HuH-7.5 (cell line): ENCODE measurements around the gene ZDHHC21.

Experiments used
- DNase-seq: peaks from one replicate; pipeline ENCODE4 v3.0.0; 2011; ENCODE audit warnings: low spot score

The ZDHHC21 gene, protein sequence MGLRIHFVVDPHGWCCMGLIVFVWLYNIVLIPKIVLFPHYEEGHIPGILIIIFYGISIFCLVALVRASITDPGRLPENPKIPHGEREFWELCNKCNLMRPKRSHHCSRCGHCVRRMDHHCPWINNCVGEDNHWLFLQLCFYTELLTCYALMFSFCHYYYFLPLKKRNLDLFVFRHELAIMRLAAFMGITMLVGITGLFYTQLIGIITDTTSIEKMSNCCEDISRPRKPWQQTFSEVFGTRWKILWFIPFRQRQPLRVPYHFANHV

GRCh38 chr9:14693251-14693861, at the start of gene ZDHHC21:
TSS of gene ZDHHC21 (minus strand) at chr9:14693432. CDS start at chr9:14674340, 19,092 bp downstream.
- DNase-seq, result peak; percentile 38

DNA sequence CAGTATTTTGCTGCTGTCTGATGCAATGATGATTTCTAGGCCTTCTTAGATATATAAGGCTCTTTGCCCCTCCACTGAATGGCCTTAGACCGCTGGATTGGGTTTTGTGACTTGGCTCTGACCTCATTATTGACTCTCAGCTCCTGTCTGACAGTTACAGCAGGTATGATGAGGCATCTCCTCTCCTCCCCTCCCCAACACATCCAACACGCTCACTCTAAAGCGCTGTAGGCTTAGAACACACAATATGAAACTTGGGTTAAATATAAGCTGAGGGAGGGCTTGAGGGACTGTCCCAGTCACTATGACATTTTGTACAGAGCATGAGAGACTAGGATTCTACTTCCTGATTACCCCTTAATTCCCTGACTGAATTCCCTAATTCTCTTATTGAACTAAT, 48.1 kb upstream of the ZDHHC21 start:
- DNase-seq, result no peak

GRCh38 chr9:14733133-14733532, 39.9 kb upstream of the ZDHHC21 start:
- no peak for DNase-seq

- DNase-seq, result no peak
Measured at GRCh38 chr9:14731294-14731981, 38.2 kb upstream of the ZDHHC21 start.

DNA sequence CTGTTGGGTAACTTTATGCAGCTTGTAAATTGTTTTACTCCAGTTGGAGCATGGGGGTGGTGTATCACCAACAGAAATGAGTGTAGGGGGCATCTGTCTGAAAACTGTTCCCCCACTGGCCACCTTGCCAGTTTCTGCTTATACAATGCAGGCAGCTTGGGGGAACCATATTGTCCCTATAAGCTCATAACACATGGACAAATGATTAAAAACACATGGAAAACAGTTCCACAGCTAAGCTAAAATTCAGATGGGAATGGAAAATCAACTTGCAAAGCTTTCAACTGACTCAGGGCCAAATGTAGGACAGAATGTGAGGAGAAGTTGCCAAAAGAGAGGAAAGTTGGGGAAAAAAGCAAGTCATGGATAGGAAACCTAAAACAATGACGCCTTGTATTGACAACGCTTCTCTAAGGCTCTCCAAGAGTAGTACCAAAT, 37.2 kb upstream of the ZDHHC21 start:
- no peak for DNase-seq

DNA sequence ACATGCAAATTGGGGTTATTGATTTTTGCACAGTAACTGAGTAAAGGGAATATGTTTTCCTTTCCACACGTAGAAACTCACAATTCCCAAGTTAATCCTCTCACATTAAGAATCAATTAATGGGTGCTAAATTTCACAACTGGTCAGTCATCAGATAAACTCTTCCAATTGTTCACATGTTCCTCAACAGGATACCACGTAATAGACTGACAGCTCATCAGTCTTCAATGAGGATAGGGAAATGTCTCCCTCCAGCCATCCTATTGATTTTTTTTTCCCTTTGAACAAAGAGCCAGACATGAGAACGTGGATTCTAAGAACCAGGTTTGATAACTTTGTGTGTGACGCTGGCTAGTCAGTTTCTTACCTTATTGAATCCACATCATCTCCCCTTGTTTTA, 30.1 kb upstream of the ZDHHC21 start:
- DNase-seq, result no peak

- no peak for DNase-seq
Measured at GRCh38 chr9:14722391-14723035, 29.3 kb upstream of the ZDHHC21 start, which contains the start of gene CER1. TSS of gene CER1 (minus strand) at chr9:14722733. CDS start at chr9:14722672, 61 bp downstream.

DNA sequence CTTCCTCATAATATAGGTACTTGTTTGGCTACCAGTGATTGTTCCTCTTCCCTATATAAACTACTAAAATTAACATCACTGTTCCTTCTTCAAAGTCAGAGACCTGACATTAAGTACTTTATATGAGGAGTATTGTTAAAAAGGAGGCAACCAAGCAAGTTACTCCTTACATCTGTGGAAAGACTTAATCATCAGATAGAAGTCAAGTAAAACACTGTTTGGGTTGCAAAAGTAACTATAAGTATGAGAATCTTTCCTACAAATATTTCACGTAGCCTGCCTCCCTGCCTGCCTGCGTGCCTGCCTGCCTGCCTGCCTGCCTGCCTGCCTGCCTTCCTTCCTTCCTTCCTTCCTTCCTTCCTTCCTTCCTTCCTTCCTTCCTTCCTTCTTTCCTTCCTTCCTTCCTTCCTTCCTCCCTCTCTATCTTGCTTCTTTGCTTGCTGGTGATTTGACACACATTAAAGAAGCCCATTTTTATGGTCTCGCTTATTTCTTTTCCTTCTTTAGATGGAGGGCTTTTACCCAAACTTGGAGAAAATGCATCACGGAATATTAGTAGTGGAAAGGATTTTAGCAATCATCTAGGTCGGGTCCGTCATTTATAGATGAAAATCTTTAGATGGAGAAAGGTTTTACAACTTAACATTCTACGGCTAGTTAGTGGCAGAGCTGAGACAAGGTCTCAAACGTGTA, 26.1 kb upstream of the ZDHHC21 start:
- no peak for DNase-seq

GRCh38 chr9:14715102-14715501, 21.9 kb upstream of the ZDHHC21 start:
- no peak for DNase-seq

DNA sequence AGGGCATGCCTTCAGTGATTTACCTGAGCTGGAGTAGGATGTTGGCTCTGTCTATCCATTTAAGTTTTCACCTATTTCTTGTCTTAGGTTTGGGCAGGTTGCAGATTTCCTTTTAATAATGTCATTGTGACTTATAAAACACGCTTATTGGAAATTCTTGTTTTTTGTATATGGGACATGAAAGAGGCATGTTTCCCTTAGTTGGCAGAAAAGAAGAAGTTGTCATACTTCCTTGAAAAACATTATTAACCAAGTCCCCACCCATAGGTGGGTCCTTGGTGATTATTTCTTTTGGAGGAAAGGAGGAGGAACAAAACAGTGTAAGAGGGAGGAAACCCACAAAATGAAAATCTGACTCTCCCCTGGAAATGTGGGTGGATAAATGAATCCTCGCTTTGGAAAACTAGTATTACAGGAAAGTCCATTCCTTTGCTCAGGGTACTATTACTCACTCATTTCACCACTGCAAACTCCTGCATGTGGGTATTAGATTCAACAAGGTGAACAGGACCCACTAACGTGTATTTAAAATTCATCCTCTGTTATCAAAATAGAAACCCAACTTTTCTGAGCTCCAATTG, 20.0 kb upstream of the ZDHHC21 start:
- DNase-seq, result no peak

GRCh38 chr9:14710804-14711203, 17.6 kb upstream of the ZDHHC21 start:
- DNase-seq, result no peak

- DNase-seq, result no peak
Measured at GRCh38 chr9:14706530-14707140, 13.4 kb upstream of the ZDHHC21 start.

- no peak for DNase-seq
Measured at GRCh38 chr9:14705079-14705478, 11.8 kb upstream of the ZDHHC21 start.

DNA sequence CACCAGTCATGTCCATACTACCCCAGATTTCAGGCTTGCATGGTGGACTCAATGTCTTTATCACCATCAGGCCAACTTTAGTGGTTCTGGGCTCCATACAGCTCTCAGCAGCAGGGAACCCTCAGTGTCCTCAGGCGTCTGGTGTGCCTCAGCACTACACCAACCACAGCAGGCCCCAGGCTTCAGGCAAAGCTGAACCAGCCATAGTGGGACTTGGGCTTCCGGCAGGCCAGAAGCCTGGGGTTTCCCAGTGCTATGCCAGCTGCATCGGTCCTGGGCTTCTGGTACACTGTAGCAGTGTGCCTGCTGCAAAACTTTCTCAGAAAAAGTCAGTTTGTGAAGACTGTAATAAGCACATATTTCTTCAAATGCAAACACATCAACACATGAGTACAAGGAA, 11.0 kb upstream of the ZDHHC21 start:
- no peak for DNase-seq

DNA sequence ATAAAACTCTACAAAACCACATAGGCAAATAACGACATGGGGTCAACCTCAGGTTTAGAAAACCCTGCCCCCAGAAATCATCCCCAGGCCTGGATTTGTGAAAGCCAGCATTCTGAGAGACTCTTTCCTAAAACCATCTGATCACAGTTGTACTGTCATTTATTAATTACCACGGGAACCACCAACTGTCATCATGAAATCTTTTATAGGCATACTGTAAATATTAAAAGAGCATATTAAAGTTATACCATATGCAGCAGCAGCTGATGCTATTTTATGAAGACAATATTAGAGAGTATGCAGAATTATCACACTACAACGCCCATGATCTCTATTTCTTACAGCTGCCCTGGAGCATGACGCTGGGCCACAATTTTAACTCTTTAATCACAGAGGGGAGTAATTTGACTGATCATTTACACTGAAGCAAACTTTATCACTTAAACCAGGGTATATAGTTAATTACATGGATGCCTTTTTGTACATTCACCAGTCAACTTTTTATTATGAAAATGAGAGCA, 9.0 kb upstream of the ZDHHC21 start:
- no peak for DNase-seq

DNA sequence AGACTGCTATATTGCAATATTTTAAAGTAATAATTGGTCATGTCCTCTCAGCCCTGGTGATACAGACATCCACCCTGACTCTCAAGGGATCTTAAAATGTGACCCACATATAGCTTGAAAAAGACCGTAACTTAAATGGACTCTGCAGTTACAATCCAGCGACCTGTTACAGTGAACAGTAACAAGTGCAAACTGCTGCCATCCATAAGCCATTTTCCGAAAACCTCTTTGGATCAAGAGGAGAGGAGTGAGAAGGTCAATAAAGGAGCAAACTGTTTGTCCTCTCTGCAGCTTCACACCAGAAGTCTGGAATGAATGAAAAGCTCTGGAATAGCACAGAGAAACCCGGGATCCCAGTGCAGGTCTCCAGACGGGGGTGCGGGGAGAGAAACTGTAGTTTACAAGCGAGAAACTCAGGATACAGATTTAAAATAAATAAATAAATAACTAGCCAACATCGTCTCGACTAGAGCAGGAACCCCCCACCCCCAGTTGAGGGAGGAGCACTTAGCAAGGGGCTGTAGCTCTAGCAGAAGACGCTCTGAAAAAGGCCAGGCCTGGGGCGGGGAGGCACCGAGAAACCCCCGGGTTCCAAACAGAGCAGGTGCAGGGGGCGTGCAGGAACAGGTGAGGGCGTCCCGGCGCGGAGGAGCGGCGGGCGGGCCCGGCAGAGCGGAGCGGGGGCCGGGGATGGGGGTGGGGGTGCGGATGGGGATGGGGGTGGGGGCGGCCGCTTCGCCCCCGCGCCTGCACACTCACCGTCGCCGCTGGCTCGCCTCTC, 572 bp downstream of the ZDHHC21 start:
- DNase-seq, result peak; percentile 8

- DNase-seq, result no peak
Measured at GRCh38 chr9:14690948-14691730, 2.1 kb downstream of the ZDHHC21 start.

GRCh38 chr9:14687042-14687719, 6.1 kb downstream of the ZDHHC21 start:
- no peak for DNase-seq

DNA sequence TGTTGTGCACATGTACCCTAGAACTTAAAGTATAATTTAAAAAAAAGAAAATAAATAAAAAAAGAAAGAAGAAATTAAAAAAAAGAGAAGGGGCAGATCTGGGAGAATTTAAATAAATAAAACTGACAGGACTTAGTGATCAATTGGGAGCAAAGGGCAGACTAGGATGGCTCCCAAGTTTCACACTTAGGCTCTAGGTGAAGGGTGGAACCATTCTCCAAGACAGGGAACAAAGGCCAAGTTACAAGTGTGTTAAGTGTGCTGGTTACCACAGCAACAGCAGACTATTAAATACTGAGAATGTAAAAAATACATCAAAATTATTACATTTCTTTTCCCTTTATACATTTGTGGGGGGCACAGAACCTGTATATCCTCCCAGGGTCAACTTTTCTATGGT, 7.1 kb downstream of the ZDHHC21 start:
- DNase-seq, result no peak
